ENCODE results near the gene OR5M3.

GRCh38 chr11:56509439-56509838 lies 36.3 kb upstream of the OR5M3 start:
- TF ChIP-seq ZNF384 (IDR thresholded peaks at IDR 0.05) = no peak
- TF ChIP-seq FOXK2 (IDR thresholded peaks at IDR 0.05) = no peak
- TF ChIP-seq CTBP1 (IDR thresholded peaks at IDR 0.05; ENCODE audit: borderline replicate concordance) = no peak
- TF ChIP-seq FOXM1 (IDR thresholded peaks at IDR 0.05; ENCODE audit: borderline replicate concordance) = no peak
